ENCODE measurements around the gene ITSN2.
"Not testable (repeated sequence)": the region's sequence is repeated elsewhere in the genome, so short reads cannot be mapped to it uniquely, and the experiment has no call there.

ITSN2 gene

GRCh38 chr2:24339856-24340262 is 20.5 kb downstream of the ITSN2 start:
- H3K4me3 ChIP-seq (ENCODE audit: low read depth, low read length) = no peak overlapping the region
- DNase-seq (ENCODE audit: low read depth) = no peak

DNA sequence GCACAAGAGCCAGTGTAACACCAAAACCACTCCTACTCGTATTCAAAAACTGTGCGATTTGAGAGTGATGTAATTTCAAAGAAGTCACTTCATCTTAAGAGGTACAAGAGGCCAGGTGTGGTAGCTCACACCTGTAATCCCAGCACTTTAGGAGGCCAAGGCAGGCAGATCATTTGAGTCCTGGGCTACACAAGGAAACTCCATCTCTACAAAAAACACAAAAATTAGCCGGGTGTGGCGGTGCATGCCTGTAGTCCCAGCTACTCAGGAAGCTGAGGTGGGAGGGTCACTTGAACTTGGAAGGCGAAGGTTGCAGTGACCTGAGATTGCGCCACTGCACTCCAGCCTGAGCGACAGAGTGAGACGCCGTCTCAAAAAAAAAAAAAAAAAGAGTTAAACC is 21.2 kb downstream of the ITSN2 start:
- not testable (repeated sequence) for DNase-seq (ENCODE audit: low read depth); H3K4me3 ChIP-seq (ENCODE audit: low read depth, low read length)

GRCh38 chr2:24337890-24338289 is 22.4 kb downstream of the ITSN2 start:
- no peak overlapping the region for H3K4me3 ChIP-seq (ENCODE audit: low read depth, low read length)
- no peak for DNase-seq (ENCODE audit: low read depth)

GRCh38 chr2:24336811-24337210 is 23.5 kb downstream of the ITSN2 start:
- no peak for DNase-seq (ENCODE audit: low read depth)
- no peak overlapping the region for H3K4me3 ChIP-seq (ENCODE audit: low read depth, low read length)

DNA sequence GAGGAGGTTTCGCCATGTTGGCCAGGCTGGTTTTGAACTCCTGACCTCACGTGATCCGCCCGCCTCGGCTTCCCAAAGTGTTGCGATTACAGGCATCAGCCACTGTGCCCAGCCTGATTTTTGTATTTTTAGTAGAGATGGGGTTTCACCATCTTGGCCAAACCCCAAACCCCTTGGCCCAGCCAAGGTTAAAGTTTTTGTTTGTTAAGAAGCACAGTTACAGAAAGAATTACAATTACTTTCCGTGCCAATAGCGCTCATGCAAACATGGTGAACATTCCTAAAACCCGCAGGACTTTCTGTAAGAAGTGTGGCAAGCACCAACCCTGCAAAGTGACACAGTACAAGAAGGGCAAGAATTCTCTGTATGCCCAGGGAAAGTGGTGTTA is 26.1 kb downstream of the ITSN2 start:
- DNase-seq (ENCODE audit: low read depth) = peak; percentile 20
- no peak overlapping the region for H3K4me3 ChIP-seq (ENCODE audit: low read depth, low read length)

DNA sequence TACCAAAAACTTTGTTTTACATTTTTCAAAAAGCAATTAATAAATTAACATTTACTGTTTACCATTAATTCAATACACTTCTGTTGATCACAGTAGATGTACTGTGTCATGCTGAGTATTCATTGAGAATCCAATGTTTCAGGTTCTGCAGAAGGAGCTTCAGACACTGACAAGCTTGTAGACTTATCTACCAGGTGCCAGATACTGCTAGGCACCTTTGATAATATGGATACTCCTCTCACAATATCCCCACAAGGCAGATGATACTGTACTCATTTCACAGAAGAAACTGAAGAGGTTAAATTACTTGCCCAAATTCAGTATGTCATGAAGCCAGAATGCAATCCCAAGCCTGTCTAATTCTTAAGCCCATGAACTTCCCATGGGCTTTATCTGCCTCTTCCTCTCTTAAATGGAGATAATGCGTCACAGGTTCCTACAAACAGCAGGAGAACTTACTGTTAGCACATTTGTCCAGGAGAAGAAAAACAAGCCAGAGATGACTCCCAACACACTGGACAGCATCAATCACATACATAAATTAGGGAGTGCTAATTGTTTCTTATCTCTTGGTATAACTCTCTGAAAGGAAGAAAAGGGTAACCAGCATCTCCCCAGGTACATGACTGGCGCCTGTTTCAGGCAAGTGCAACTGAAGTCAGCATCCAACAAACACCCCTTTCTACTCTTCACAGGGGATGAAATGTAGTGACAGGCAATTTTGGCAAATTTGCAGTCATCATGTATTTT is 27.4 kb downstream of the ITSN2 start:
- H3K4me3 ChIP-seq (ENCODE audit: low read depth, low read length) = no peak overlapping the region
- DNase-seq (ENCODE audit: low read depth) = no peak

GRCh38 chr2:24330161-24330560 is 30.2 kb downstream of the ITSN2 start:
- no peak overlapping the region for H3K4me3 ChIP-seq (ENCODE audit: low read depth, low read length)
- no peak for DNase-seq (ENCODE audit: low read depth)

- DNase-seq (ENCODE audit: low read depth) = no peak
- no peak overlapping the region for H3K4me3 ChIP-seq (ENCODE audit: low read depth, low read length)
These were observed 30.6 kb downstream of the ITSN2 start for GRCh38 chr2:24329700-24330099.

DNA sequence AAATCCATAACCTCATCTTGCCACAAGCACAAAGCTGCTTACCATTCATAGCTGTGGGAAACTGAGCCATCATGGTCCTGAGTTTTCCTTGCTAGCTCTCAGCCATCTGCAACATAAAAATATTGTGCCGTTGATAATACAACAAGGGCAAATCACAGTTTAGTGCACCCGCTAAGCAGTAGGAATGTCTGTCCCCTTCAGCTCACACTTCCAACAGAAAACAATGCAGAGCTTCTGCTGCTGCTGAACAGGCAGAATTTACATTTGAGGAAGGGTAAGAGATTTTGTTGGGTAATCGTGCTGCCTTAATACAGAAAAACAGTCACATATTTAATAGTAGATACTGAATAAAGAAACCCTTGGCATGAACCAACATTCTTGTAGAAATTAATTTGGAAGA is 32.3 kb downstream of the ITSN2 start:
- DNase-seq (ENCODE audit: low read depth) = no peak
- H3K4me3 ChIP-seq (ENCODE audit: low read depth, low read length) = no peak overlapping the region

GRCh38 chr2:24317491-24317920 is 42.8 kb downstream of the ITSN2 start:
- no peak for DNase-seq (ENCODE audit: low read depth)
- H3K4me3 ChIP-seq (ENCODE audit: low read depth, low read length) = no peak overlapping the region

GRCh38 chr2:24315669-24316068 is 44.7 kb downstream of the ITSN2 start:
- H3K4me3 ChIP-seq (ENCODE audit: low read depth, low read length) = no peak overlapping the region
- DNase-seq (ENCODE audit: low read depth) = no peak

DNA sequence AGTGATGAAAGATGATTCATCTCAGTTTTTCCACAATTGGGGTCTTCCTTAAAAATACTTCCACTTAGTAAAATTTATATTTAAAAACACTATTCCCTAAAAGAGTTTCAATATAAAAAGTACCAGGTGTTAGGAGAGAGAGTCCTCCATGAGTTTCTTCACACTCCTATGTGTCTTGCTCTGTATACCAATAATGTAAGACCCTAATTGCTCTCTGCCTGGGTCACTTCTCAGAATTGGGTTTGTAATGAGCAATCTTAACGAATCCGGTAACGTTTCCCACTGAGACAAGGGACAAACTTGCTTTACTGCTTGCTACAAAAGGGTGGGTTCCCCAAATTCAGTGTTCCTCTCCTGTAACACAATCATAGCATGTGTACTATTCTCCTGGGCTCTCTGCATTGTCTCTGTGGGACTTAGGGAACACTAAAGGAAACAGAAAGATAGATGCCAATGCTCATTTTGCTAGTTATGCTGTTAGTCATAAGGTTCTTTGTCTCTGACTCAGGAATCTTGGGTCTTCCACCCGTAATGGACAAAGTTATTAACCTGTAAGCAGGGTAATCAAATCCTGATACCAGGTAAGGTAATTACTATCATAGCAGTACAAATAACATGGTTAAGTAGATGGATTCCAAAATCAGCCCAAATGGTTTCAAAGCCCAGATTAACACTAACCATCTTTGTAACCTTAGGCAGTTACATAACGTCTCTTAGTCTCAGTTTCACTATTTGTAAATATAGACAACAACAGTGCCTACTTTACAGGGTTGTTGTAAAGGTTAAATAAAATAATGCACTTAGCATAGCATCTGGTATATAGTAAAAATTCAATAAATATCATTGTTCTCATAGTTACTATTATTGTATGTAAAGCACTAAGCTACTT is 46.3 kb downstream of the ITSN2 start:
- no peak overlapping the region for H3K4me3 ChIP-seq (ENCODE audit: low read depth, low read length)
- no peak for DNase-seq (ENCODE audit: low read depth)

GRCh38 chr2:24307961-24308360 is 52.4 kb downstream of the ITSN2 start:
- no peak overlapping the region for H3K4me3 ChIP-seq (ENCODE audit: low read depth, low read length)
- DNase-seq (ENCODE audit: low read depth) = no peak

GRCh38 chr2:24304631-24305030 is 55.7 kb downstream of the ITSN2 start:
- DNase-seq (ENCODE audit: low read depth) = peak; percentile 11
- H3K4me3 ChIP-seq (ENCODE audit: low read depth, low read length) = no peak overlapping the region

GRCh38 chr2:24304098-24304497 is 56.2 kb downstream of the ITSN2 start:
- H3K4me3 ChIP-seq (ENCODE audit: low read depth, low read length) = no peak overlapping the region
- DNase-seq (ENCODE audit: low read depth) = peak; percentile 86

GRCh38 chr2:24301599-24301998 is 58.7 kb downstream of the ITSN2 start:
- DNase-seq (ENCODE audit: low read depth) = no peak
- H3K4me3 ChIP-seq (ENCODE audit: low read depth, low read length) = no peak overlapping the region

DNA sequence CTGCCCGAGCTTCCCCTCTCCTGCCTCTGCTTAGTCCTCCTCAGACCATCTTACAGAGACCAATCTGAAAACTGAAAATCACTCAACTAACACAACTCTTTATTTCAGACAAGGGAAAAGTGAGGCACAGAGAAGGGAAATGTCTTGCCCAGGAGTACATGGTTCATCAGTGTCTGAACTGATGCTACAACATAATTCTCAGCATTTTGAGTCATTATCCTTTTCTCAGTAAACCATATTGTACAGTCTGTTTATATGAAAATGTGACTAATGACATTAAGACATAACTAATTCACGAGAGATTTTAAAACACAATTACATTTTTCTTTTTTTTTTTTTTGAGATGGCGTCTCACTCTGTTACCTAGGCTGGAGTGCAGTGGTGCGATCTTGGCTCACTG is 62.7 kb downstream of the ITSN2 start:
- no peak overlapping the region for H3K4me3 ChIP-seq (ENCODE audit: low read depth, low read length)
- no peak for DNase-seq (ENCODE audit: low read depth)

GRCh38 chr2:24287171-24287570 is 73.2 kb downstream of the ITSN2 start:
- DNase-seq (ENCODE audit: low read depth) = no peak

DNA sequence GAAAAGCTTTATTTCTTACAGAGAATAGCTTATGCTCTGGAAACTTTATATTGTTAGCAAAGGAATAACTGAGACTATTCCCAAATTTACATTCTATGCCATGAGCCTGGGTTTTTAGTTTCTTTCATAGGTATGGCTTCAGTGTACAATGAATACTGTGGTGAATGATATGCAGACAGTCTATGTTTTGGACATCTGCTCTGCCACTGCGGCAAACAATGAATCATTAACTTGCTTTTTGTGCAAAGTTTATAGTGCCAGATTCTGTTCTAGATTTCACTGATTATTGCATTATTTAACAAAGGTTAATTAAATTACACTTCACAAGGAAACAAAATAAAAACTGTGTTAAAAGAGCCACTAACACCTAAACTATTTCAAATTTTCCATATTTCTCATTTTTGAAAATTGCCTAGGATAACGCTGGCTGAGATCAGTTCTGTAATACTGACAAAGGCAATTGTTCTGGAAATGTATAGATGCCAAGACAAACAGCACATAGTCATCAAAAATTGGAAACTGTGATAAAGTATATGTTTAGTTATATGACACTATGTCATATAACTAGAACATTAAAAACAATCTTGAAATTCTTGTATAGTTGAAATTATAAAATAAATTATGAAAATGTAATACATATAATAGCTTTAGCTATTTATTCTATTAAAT is 74.7 kb downstream of the ITSN2 start:
- H3K4me3 ChIP-seq (ENCODE audit: low read depth, low read length) = no peak overlapping the region
- no peak for DNase-seq (ENCODE audit: low read depth)

More at GRCh38 chr2:24287171-24287570, 73.2 kb downstream of the ITSN2 start:
- H3K4me3 ChIP-seq (ENCODE audit: low read depth, low read length) = no peak overlapping the region

DNA sequence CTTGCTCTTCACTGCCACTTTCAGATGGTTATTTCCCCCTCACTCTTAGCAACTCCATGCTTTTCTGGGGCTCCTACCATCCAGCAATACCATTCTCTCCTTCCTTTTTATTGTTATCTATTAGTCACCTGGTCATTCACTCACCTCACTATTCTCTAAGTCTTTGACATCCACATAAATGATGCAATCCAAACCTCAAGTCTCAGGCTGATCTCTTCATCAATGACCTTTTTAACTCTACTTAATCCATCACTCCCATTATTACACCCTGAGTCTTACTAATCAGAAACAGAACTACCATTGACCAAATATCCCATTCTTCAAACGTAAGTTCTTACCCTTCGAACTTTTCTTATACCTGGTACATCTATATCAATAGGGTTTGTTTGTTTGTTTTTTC is 79.7 kb downstream of the ITSN2 start:
- DNase-seq (ENCODE audit: low read depth) = no peak
- no peak overlapping the region for H3K4me3 ChIP-seq (ENCODE audit: low read depth, low read length)

Measured in skeletal muscle cell (primary cell).